Breast epithelium (tissue), 3 donors: Measurements from ENCODE around the gene TMEM86B.

Experiments used
- CTCF ChIP-seq, 3 donors: fragments of 450-650 bp; IDR thresholded peaks; one replicate each; pipeline ENCODE4 v1.5.1; 2016 to 2017; ENCODE audit warnings: antibody characterized with exemption in 3 of 3, mild to moderate bottlenecking in 3 of 3, moderate library complexity in 3 of 3
- POLR2AphosphoS5 ChIP-seq, 3 donors: sonication (generic); formaldehyde crosslinking; IDR thresholded peaks; one replicate each; pipeline ENCODE4 v1.6.1; 2017; ENCODE audit warnings: antibody characterized with exemption in 3 of 3

- no peak for TF ChIP-seq CTCF (IDR thresholded peaks at IDR 0.05)
- no peak for TF ChIP-seq POLR2AphosphoS5 (IDR thresholded peaks at IDR 0.05)
Observed at GRCh38 chr19:55249841-55250240, 21.3 kb upstream of the TMEM86B start.
